ENCODE measurements around the gene CALCOCO1. TPM values are rescaled to one million over a fixed set of nuclear protein-coding genes. Genes with fewer than 3 reads are reported as not detected.

CALCOCO1 gene, protein sequence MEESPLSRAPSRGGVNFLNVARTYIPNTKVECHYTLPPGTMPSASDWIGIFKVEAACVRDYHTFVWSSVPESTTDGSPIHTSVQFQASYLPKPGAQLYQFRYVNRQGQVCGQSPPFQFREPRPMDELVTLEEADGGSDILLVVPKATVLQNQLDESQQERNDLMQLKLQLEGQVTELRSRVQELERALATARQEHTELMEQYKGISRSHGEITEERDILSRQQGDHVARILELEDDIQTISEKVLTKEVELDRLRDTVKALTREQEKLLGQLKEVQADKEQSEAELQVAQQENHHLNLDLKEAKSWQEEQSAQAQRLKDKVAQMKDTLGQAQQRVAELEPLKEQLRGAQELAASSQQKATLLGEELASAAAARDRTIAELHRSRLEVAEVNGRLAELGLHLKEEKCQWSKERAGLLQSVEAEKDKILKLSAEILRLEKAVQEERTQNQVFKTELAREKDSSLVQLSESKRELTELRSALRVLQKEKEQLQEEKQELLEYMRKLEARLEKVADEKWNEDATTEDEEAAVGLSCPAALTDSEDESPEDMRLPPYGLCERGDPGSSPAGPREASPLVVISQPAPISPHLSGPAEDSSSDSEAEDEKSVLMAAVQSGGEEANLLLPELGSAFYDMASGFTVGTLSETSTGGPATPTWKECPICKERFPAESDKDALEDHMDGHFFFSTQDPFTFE
- total RNA-seq (ENCODE audit: unreplicated experiment): 144 TPM
- long read RNA-seq, transcript CALCOCO1-218 (15 exons, 2,291 nt): major isoform, 11 of 21 reads
- long read RNA-seq, partial matches to known transcripts: 1 of 21 reads
- long read RNA-seq, other reads (novel, unspliced or antisense): 8 of 21 reads

DNA sequence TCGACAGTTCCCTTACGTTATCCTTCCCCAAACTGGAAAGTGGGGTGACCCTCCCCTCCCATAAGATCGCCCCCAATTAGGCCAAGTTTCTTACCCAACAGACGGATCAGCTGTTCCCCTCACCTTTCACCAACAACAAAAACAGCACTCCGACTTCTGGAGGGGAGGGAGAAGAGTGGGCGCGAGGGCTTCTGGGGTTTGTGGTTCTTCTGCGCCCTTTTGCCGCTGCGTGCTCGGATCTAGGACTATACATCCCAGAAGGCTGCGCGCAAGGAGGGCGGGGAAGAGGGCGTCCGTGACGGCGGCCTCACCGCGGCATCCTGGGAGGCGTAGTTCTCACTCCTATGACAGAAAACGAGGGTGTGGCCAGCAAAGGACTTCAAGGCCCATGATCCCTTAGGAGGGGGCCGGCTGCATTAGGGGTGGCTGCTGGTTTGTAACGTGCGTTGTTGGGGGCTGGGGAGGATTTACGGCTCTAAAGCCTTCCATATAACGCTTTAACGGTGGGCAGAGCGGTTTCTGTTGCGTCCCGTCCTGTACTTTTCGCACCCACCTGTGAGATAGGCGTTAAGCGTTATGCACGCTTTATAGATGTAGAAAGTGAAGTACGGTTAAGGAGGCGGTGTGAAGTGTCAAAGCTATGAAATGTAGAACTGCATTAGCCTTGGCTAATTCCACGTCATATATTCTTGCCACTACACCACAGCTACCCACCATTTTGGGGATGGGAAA is at the start of gene CALCOCO1:
TSS of gene CALCOCO1 (minus strand) at position 143 of the 732 bp plus-strand sequence. CDS start 2,210 bp downstream, outside the sequence.
- Mint-ChIP-seq H3K9me3 (ENCODE audit: unreplicated experiment) (no peaks in the 10 kb centered on the region), H3K27me3 (ENCODE audit: unreplicated experiment) (peaks cover 5% of the 10 kb centered on the region), H3K4me3 (ENCODE audit: unreplicated experiment) (peak within 1 kb of the TSS; percentile 99), H3K4me1 (ENCODE audit: unreplicated experiment) (peaks cover 41% of the 10 kb centered on the region), H3K36me3 (ENCODE audit: low read depth, unreplicated experiment) (peaks cover 26% of the 10 kb centered on the region), H3K27ac (ENCODE audit: unreplicated experiment) (peak within 1 kb of the TSS; percentile 93)
- TF ChIP-seq, protein P1, sequence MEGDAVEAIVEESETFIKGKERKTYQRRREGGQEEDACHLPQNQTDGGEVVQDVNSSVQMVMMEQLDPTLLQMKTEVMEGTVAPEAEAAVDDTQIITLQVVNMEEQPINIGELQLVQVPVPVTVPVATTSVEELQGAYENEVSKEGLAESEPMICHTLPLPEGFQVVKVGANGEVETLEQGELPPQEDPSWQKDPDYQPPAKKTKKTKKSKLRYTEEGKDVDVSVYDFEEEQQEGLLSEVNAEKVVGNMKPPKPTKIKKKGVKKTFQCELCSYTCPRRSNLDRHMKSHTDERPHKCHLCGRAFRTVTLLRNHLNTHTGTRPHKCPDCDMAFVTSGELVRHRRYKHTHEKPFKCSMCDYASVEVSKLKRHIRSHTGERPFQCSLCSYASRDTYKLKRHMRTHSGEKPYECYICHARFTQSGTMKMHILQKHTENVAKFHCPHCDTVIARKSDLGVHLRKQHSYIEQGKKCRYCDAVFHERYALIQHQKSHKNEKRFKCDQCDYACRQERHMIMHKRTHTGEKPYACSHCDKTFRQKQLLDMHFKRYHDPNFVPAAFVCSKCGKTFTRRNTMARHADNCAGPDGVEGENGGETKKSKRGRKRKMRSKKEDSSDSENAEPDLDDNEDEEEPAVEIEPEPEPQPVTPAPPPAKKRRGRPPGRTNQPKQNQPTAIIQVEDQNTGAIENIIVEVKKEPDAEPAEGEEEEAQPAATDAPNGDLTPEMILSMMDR (IDR thresholded peaks at IDR 0.05; ENCODE audit: unreplicated experiment): no peak
- DNase-seq (ENCODE audit: low spot score): peak; percentile 92

DNA sequence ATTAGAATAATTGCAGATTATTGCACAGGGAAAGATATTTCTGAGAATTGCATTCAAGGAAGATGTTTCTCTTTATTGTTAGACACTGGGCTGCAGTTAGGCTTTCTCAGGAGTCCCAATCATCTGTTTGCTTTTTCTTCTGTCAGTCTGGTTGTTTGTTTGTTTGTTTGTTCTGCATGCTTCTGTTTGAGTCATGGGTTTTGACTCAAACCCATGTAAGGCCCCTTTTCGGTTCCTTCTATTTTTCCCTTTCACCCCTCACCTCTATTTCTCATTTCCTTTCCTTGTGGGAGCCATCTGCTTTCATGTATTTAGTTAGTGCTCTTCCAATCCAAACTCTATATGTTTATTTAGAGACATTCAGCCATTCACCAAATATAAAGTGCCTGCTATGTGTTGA is 49.6 kb upstream of the CALCOCO1 start:
- Mint-ChIP-seq H3K27me3 (ENCODE audit: unreplicated experiment) (peaks cover 3% of the 10 kb centered on the region), H3K4me1 (ENCODE audit: unreplicated experiment) (peaks cover 4% of the 10 kb centered on the region), H3K36me3 (ENCODE audit: low read depth, unreplicated experiment) (no peaks in the 10 kb centered on the region), H3K4me3 (ENCODE audit: unreplicated experiment) (no peak overlapping the region), H3K27ac (ENCODE audit: unreplicated experiment) (no peak overlapping the region), H3K9me3 (ENCODE audit: unreplicated experiment) (no peaks in the 10 kb centered on the region)
- TF ChIP-seq, protein P1 (IDR thresholded peaks at IDR 0.05; ENCODE audit: unreplicated experiment): no peak
- no peak for DNase-seq (ENCODE audit: low spot score)

DNA sequence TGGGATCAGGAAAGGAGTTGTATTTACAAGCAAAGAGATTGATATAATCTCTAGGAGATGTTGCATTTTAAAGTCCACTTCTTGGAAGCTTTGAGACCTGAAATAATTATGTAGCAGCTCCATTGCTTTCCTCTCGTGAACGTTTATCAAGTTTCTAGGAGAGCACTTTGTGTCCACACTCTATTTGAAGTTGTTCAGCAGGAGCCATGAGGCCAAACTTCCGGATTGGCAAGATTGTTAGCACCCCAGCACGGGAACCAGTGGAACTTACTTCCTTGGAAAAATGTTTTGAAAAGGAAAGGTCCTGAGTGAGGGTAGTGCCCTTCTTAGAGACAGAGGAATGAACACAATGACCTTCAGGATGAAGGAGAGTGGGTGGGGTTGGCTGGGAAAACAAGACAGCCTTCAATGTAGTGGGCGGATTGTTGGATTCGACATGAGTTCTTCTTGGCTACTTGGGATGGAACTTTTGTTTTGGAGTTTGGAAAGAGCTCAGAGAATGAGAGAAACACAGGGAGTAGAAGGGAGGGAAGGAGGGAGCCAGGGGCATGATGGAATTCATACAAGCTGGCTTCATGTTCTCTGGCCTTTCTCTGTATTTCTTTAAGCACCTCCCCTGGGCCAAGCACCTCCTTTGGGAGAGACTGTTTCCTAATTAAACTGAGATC is 48.4 kb upstream of the CALCOCO1 start:
- H3K27ac Mint-ChIP-seq (ENCODE audit: unreplicated experiment): no peak overlapping the region
- DNase-seq (ENCODE audit: low spot score): no peak
- TF ChIP-seq, protein P1 (IDR thresholded peaks at IDR 0.05; ENCODE audit: unreplicated experiment): no peak
- H3K4me3 Mint-ChIP-seq (ENCODE audit: unreplicated experiment): no peak overlapping the region
- H3K4me1 Mint-ChIP-seq (ENCODE audit: unreplicated experiment): peaks cover 4% of the 10 kb centered on the region
- peaks cover 1% of the 10 kb centered on the region for H3K27me3 Mint-ChIP-seq (ENCODE audit: unreplicated experiment)
- H3K9me3 Mint-ChIP-seq (ENCODE audit: unreplicated experiment): no peaks in the 10 kb centered on the region
- H3K36me3 Mint-ChIP-seq (ENCODE audit: low read depth, unreplicated experiment): no peaks in the 10 kb centered on the region

DNA sequence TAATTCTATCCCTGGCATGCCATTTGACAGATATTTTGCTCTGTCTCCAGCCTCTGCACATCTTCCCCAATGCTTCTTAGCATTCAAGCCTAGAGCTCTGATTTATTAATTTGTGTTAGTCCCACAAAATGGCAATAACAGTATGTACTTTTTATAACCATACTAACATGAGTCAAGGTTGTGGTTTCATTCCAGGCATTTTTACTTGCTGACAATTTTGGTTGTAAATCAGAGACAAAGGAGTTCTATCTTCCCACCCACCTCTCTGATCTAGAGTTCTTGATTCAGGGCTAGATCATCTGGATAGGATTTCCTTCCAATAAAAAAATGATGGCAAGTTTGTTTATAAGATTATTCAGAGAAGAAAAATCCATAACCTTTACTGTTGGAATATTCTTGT is 43.0 kb upstream of the CALCOCO1 start:
- Mint-ChIP-seq H3K4me3 (ENCODE audit: unreplicated experiment) (no peak overlapping the region), H3K9me3 (ENCODE audit: unreplicated experiment) (no peaks in the 10 kb centered on the region), H3K27me3 (ENCODE audit: unreplicated experiment) (peaks cover 5% of the 10 kb centered on the region), H3K4me1 (ENCODE audit: unreplicated experiment) (peaks cover 11% of the 10 kb centered on the region), H3K27ac (ENCODE audit: unreplicated experiment) (no peak overlapping the region), H3K36me3 (ENCODE audit: low read depth, unreplicated experiment) (no peaks in the 10 kb centered on the region)
- DNase-seq (ENCODE audit: low spot score): no peak
- TF ChIP-seq, protein P1 (IDR thresholded peaks at IDR 0.05; ENCODE audit: unreplicated experiment): no peak

Data from endothelial cell (in vitro differentiated cells).